Mucosa of descending colon (tissue), 3 donors: ENCODE data around the gene SCNN1B. TPM values are rescaled to one million over a fixed set of nuclear protein-coding genes. Genes with fewer than 3 reads are reported as not detected.

Experiments
- ATAC-seq: fragments of 200-7000 bp; cut with Tn5 transposase; one replicate; pipeline ENCODE4 v1.9.1; 2020; ENCODE audit warnings: mild to moderate bottlenecking, moderate library complexity
- DNase-seq, 3 donors: peaks; one replicate each; pipeline ENCODE4 v3.0.0-alpha.2; 2020
- H3K36me3 ChIP-seq: fragments of 200-600 bp; one replicate; pipeline ENCODE4 v1.8.0; 2021; ENCODE audit warnings: low read depth, mild to moderate bottlenecking
- H3K4me1 ChIP-seq: fragments of 200-600 bp; one replicate; pipeline ENCODE4 v1.8.0; 2021; ENCODE audit warnings: low read depth, mild to moderate bottlenecking
- H3K4me3 ChIP-seq: fragments of 200-600 bp; one replicate; pipeline ENCODE4 v1.8.0; 2021; ENCODE audit warnings: mild to moderate bottlenecking
- H3K9me3 ChIP-seq: fragments of 200-600 bp; one replicate; pipeline ENCODE4 v1.8.0; 2021; ENCODE audit warnings: mild to moderate bottlenecking
- intact Hi-C, 2 donors: fragments of 100-400 bp; cut with DNase I in 1 of 2; cut with micrococcal nuclease in 1 of 2; formaldehyde crosslinking; loops; one replicate each; pipeline versions ENCODE4 v1.11.0 to v1.11.1; 2022; cut with DNase I, micrococcal nuclease
- total RNA-seq, 3 donors: library from RNA; stranded (reverse); fragmentation: NEBNext Ultra II Directional in 2 of 3; extraction: Animal tissue kit (Norgen Biotek cat#: 25700) in 2 of 3; gene quantifications; one replicate each; pipeline versions ENCODE4 v1.2.1 to v1.2.4, GENCODE V29; 2021 to 2023
- TF ChIP-seq, protein P1 (sequence below): fragments of 200-600 bp; IDR thresholded peaks from one replicate; pipeline ENCODE4 v1.8.0; 2022; ENCODE audit warnings: antibody characterized with exemption, mild to moderate bottlenecking
- donor health status: DM: no; HTN: no; CAD: no; lungs with moderate emphysema.
- donor health status: DM: no; HTN: no; CAD: no.
- donor health status: DM: no; HTN: yes; CAD: no.

SCNN1B gene
- total RNA-seq, 3 donors from 2014 or later = 164 to 452 (median 204) TPM

DNA sequence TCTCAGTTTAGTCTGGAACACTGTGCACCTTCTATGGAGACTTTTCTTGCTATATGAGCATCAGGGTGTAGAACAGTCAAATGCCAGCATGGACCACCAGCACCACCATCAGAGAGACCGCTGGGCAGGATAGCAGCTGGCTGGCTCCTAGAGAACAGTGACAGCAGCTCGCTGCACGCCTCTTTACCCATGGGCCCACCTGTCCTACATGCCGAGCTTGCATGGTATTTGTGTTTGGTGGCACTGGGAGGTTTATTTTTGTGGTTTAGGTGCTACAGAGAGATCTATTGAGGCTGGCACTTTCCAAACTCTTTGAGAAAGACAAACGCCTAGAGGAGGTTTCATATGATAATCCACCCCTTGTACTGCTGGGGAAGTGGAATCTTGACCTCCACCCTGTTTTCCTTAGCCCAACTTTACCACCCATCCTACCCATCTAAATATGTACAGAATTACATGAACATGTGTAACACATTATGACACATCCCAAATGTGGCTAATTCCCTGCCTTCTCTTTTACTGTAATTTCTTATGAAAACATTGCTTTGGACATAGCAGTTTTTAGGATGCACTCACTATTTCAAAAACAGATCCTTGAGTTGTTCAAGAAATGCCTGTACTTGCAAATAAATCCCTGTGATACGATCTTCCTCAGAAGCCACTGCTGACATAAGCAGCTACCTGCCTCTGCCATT lies 104.6 kb downstream of the SCNN1B start:
- Histone ChIP-seq H3K4me1 (peaks cover 4% of the 10 kb centered on the region), H3K4me3 (no peak overlapping the region), H3K36me3 (no peaks in the 10 kb centered on the region), H3K9me3 (no peaks in the 10 kb centered on the region)
- ATAC-seq = no peak
- no peak for DNase-seq
- intact Hi-C loops = no loop called here
- TF ChIP-seq, protein P1, sequence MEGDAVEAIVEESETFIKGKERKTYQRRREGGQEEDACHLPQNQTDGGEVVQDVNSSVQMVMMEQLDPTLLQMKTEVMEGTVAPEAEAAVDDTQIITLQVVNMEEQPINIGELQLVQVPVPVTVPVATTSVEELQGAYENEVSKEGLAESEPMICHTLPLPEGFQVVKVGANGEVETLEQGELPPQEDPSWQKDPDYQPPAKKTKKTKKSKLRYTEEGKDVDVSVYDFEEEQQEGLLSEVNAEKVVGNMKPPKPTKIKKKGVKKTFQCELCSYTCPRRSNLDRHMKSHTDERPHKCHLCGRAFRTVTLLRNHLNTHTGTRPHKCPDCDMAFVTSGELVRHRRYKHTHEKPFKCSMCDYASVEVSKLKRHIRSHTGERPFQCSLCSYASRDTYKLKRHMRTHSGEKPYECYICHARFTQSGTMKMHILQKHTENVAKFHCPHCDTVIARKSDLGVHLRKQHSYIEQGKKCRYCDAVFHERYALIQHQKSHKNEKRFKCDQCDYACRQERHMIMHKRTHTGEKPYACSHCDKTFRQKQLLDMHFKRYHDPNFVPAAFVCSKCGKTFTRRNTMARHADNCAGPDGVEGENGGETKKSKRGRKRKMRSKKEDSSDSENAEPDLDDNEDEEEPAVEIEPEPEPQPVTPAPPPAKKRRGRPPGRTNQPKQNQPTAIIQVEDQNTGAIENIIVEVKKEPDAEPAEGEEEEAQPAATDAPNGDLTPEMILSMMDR = no peak

DNA sequence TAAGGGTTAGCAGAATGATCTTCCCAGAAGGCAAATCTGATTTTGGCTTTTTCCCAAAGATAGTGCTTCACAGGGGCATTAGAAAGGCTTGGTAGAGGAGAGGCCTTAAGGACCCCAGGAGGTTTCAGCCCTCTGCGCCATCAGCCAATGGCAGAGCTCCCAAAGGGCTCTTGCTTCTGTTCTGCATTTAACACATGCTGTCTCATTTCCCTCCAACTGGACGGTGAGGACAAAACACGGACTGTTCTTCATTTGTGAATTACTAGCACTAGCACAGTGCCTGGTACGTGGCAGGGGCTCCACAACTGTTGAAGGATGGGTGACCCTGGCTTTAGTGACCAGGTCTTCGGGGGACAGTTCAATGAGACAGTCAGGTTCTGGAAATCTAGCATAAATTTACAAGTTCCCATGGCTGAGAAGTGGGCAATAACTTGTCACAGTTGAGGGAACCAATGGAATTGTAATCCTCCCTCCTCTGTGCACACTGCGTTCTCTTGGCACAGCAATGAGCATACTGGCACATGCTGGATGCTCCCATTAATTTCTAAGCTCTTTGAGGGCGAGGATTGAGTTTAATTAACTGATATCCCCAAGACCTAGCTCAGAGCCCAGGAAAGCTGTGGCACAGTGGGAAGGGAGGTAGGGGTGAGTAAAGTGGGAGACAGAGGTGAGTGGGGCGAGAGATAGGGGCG lies 105.5 kb downstream of the SCNN1B start:
- ATAC-seq = no peak
- H3K9me3 ChIP-seq = no peaks in the 10 kb centered on the region
- peaks cover 5% of the 10 kb centered on the region for H3K36me3 ChIP-seq
- H3K4me1 ChIP-seq = peaks cover 4% of the 10 kb centered on the region
- no peak for DNase-seq
- TF ChIP-seq, protein P1 = no peak
- H3K4me3 ChIP-seq = no peak overlapping the region
- intact Hi-C loops = no loop called here

DNA sequence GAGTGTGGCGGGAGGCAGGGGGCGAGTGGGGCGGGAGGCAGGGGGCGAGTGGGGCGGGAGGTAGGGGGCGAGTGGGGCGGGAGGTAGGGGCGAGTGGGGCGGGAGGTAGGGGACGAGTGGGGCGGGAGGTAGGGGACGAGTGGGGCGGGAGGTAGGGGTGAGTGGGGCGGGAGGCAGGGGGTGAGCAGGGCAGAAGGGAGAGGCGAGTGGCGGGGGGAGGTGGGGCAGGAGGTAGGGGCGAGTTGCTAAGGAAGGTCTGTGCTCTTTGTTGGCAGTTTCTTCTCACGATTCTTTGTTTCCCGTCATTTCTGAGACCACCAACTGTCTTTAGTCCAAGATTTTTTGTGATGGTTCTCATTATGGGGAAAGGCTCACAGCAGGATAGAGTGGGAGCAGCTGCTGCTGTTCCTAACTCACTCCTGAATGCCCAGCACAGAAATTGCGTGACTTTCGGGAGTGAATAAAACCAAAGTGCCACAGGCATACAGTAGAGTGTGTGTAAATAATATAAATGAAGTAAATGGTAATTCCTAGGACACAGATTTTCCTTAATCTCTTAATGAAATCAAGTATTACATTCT lies 106.2 kb downstream of the SCNN1B start:
- Histone ChIP-seq H3K4me1 (peaks cover 4% of the 10 kb centered on the region), H3K9me3 (no peaks in the 10 kb centered on the region), H3K36me3 (peaks cover 12% of the 10 kb centered on the region), H3K4me3 (no peak overlapping the region)
- ATAC-seq (no peak), DNase-seq (no peak)
- intact Hi-C loops = no loop called here
- TF ChIP-seq, protein P1 = no peak

DNA sequence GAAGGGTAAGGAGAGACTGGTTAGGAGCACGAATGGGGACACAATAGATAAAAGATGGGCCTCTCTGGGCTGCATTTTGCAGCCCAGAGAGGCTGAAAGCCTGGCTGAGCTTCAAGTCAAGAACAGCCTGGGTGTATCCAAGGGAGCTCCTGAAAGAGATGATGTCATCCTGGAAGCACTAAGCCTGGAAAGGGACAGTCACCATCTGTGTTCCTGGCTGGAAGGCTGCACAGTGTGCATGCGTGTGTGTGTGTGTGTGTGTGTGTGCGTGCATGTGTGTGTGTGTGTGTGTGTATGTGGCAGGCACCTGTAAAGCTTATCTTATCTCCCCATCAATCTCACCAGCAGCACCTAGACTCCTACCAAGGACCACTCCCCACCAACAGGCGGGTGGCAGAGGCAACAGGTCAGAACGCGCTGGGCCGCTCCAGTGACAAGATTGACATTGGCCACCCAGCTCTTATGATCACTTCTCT lies 106.8 kb downstream of the SCNN1B start:
- Histone ChIP-seq H3K4me3 (no peak overlapping the region), H3K9me3 (no peaks in the 10 kb centered on the region), H3K4me1 (peaks cover 4% of the 10 kb centered on the region), H3K36me3 (peaks cover 12% of the 10 kb centered on the region)
- TF ChIP-seq, protein P1 = no peak
- peak; percentile 74 to 83 (median 78) for DNase-seq
- intact Hi-C loops = no loop called here
- peak; percentile 98 for ATAC-seq

DNA sequence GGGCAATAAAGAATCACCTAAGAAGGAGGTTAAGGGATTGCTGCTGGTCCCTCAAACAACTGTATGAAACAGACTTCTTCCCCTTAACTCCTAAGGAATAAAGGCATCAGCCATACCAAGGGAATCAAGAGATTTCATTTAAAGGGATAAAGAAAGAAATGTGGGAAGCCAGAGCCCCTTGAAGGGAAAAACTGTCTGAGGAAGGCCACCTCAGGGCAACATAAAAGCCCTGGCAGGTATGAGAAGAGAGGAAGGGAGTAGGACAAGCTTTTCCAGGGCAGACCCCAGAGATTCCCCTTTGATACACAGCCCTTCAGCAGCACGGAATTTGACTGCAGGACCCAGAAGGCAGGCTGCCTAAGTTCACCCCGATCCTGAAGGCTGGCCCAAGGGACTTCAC lies 107.4 kb downstream of the SCNN1B start:
- Histone ChIP-seq H3K36me3 (peaks cover 12% of the 10 kb centered on the region), H3K9me3 (no peaks in the 10 kb centered on the region), H3K4me1 (peaks cover 4% of the 10 kb centered on the region), H3K4me3 (no peak overlapping the region)
- DNase-seq (no peak), ATAC-seq (no peak)
- TF ChIP-seq, protein P1 = no peak
- intact Hi-C loops = no loop called here
